SJCRH30 (cell line): ENCODE results near the gene CACUL1. TPM values are rescaled to one million over a fixed set of nuclear protein-coding genes. Genes with fewer than 3 reads are reported as not detected.
A peak's percentile ranks its signal among the peaks of the same experiment; 100 is the strongest.

Experiments
- DNase-seq, 2 experiments: peaks; one replicate each; pipeline ENCODE4 v3.0.0-alpha.2; 2015 to 2020
- H3K27ac ChIP-seq: fragments of 250-450 bp; sonication (Bioruptor Pico); 2 replicates; pipeline ENCODE4 v1.5.1; 2020; ENCODE audit warnings: mild to moderate bottlenecking, moderate library complexity
- H3K27me3 ChIP-seq: fragments of 250-450 bp; sonication (Bioruptor Pico); 2 replicates; pipeline ENCODE4 v1.5.1; 2020; ENCODE audit warnings: mild to moderate bottlenecking, moderate library complexity
- H3K36me3 ChIP-seq: fragments of 250-450 bp; sonication (Bioruptor Pico); 2 replicates; pipeline ENCODE4 v1.5.1; 2020; ENCODE audit warnings: mild to moderate bottlenecking, moderate library complexity
- H3K4me1 ChIP-seq: fragments of 250-450 bp; sonication (Bioruptor Pico); 2 replicates; pipeline ENCODE4 v1.5.1; 2020; ENCODE audit warnings: mild to moderate bottlenecking, moderate library complexity
- H3K4me3 ChIP-seq: fragments of 250-450 bp; sonication (Bioruptor Pico); 2 replicates; pipeline ENCODE4 v1.5.1; 2020; ENCODE audit warnings: mild to moderate bottlenecking, moderate library complexity
- H3K9me3 ChIP-seq: fragments of 250-450 bp; sonication (Bioruptor Pico); replicated peaks from 2 replicates; pipeline ENCODE4 v1.5.1; 2020; ENCODE audit warnings: mild to moderate bottlenecking, moderate library complexity
- total RNA-seq: library from RNA; depleted of rRNA; stranded (reverse); fragments of >200 nt; shearing (Covaris generic); gene quantifications from 2 replicates; pipeline ENCODE4 v1.2.3, GENCODE V29; 2014

CACUL1 gene
- total RNA-seq, 1 experiment from 2014 or later, result 52.7 TPM

DNA sequence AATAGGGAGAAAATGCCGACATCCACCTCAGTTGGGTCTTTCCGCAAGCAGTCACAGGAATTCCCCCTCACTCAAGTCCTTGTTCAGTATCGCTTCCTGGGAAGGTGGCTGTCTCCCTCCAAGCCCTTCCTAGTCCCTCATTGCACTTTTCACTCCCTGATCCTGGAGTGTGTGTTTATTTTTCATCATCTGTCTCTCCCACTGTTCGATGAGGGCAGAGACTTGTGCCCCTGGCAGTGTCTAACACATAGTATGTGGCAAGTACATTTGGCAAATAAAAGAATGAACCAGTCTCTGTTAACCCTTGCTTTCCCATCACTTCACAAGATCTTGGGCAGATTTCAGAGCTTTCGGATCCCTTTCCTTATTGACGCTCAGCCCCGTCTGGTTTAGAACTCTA, 24.0 kb upstream of the CACUL1 start:
- H3K36me3 ChIP-seq, result no peaks in the 10 kb centered on the region
- no peaks in the 10 kb centered on the region for H3K27me3 ChIP-seq
- H3K4me3 ChIP-seq, result no peak overlapping the region
- no peak for DNase-seq
- H3K9me3 ChIP-seq, result no peaks in the 10 kb centered on the region
- H3K4me1 ChIP-seq, result no peaks in the 10 kb centered on the region
- no peak overlapping the region for H3K27ac ChIP-seq

DNA sequence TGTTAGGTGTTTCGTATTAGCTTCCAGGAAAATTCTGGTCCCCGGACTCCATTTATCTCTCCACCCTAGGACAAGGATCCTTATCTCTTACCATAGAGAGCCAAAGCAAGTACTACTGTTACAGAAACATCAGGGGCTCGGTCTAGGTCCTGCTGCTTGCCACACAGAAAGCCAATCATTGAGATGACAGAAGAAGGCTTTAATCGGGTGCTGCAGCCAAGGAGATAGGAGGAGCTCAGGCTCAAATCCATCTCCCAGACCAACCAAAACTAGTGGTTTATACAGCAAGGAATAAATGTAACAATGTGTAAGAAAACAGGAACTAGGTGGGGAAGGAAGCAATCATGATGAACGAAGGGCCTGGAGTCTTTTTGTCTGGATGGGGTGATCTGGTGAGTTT, 22.2 kb upstream of the CACUL1 start:
- DNase-seq, result no peak

DNA sequence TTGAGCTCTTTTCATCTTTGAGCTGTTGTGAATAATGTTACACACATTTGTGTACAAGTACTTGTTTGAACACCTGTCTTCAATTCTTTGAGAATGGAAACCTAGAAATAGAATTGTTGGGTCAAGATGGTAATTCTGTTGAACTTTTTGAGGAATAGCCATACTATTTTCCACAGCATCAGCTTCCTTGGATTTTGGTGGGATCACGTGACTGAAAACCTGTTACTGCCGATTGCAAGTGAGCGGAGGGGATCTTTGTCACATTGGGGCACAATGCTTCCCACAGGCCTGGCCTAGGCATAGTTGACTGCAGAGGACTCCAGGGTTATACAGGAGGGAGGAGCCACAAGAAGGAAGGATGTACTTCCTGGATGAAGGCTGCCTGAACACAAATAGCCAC, 21.3 kb upstream of the CACUL1 start:
- no peak for DNase-seq
- Histone ChIP-seq H3K9me3 (no peaks in the 10 kb centered on the region), H3K27ac (no peak overlapping the region), H3K36me3 (no peaks in the 10 kb centered on the region), H3K4me1 (no peaks in the 10 kb centered on the region), H3K4me3 (no peak overlapping the region), H3K27me3 (no peaks in the 10 kb centered on the region)

More for the DNA sequence above, 22.2 kb upstream of the CACUL1 start:
- Histone ChIP-seq H3K36me3 (no peaks in the 10 kb centered on the region), H3K9me3 (no peaks in the 10 kb centered on the region), H3K4me3 (no peak overlapping the region), H3K27me3 (no peaks in the 10 kb centered on the region), H3K27ac (no peak overlapping the region), H3K4me1 (no peaks in the 10 kb centered on the region)

DNA sequence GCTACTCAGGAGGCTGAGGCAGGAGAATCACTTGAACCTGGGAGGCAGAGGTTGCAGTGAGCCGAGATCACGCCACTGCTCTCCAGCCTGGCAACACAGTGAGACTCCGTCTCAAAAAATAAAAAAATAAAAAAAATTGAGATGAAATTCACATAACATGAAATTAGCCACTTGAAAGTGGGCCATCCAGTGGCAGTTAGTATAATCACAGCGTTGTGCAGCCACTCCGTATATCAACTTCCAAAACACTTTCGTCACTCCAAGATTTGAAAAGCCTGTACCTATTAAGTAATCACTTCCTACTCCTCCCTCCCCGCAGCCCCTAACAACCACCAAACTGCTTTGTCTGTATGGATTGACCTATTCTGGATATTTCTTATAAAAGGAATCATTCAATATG, 20.7 kb upstream of the CACUL1 start:
- Histone ChIP-seq H3K4me1 (no peaks in the 10 kb centered on the region), H3K4me3 (no peak overlapping the region), H3K27me3 (no peaks in the 10 kb centered on the region), H3K36me3 (no peaks in the 10 kb centered on the region), H3K27ac (no peak overlapping the region), H3K9me3 (no peaks in the 10 kb centered on the region)
- DNase-seq, result no peak

DNA sequence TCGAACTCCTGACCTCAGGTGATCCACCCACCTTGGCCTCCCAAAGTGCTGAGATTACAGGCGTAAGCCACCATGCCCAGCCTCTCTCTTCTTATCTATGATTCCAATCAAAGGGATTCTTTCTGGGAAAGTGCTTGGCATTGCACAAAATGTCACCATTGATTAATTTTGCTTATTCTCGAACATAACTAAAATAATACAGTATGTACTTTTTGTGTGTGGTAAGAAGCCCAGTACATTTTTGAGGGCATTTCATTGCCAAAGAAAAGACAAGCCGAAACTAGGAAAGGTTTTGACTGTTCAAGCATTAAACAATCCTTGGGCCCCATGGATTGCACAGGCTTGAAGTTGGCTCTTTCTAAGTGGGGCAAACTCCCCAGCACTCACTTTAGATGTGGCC, 18.3 kb upstream of the CACUL1 start:
- H3K36me3 ChIP-seq, result no peaks in the 10 kb centered on the region
- no peak for DNase-seq
- H3K27ac ChIP-seq, result no peak overlapping the region
- H3K9me3 ChIP-seq, result no peaks in the 10 kb centered on the region
- no peaks in the 10 kb centered on the region for H3K4me1 ChIP-seq
- H3K27me3 ChIP-seq, result no peaks in the 10 kb centered on the region
- H3K4me3 ChIP-seq, result no peak overlapping the region

DNA sequence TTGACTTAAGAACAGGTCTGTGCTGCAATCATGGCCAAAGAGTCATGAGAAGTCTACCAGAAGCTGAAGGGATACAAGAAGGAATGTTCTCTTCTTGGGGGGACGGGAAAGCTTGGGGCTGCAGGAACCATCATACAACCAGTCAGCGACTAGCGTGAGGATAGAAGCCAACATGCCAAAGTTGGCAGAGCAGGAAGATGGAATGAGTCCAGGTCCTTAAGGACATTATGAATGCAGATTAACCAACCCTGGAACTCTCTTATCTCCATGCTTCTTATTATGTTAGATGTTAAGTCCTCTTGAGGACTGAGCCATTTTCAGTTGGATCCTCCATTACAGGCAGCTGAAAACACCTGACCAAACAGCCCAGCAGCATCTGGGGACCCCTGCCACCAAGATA, 17.2 kb upstream of the CACUL1 start:
- no peaks in the 10 kb centered on the region for H3K36me3 ChIP-seq

DNA sequence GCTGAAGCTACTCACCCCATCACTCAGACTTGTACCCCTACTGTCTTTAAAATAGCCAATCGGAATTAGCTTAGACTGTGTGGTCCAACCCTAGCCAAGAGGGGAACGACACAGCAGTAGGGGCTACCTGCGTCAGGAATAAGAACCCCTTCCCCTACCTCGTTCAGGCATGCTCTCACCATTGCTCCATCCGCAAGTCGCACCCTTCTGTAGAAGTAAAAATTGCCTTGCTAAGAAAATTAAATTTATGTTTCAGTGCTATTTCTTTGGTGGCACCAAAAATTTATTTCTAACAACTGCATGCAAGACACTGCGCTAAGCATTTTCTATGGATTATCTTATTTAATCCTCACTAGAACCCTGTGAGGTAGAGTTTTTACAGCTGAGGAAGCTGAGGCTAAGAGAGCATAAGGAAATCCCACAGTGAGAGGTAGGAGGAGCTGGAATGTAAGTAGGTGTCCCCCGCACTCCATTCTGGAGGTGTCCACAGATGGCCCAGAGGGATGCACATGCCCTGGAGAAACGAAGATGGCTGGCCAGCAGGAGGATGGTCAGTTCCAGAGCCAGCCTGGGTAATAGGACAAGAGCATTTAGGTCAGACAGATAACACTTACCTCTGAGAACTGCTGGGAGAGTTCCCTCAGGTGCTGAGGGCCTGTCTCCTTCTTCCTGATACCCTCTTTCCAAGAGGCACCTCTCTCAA, 15.3 kb upstream of the CACUL1 start:
- Histone ChIP-seq H3K4me3 (no peak overlapping the region), H3K4me1 (no peaks in the 10 kb centered on the region), H3K36me3 (no peaks in the 10 kb centered on the region), H3K9me3 (no peaks in the 10 kb centered on the region), H3K27me3 (no peaks in the 10 kb centered on the region), H3K27ac (no peak overlapping the region)
- DNase-seq, result no peak

More for the DNA sequence above, 17.2 kb upstream of the CACUL1 start:
- H3K4me1 ChIP-seq, result no peaks in the 10 kb centered on the region
- H3K4me3 ChIP-seq, result no peak overlapping the region
- H3K27ac ChIP-seq, result no peak overlapping the region
- no peaks in the 10 kb centered on the region for H3K9me3 ChIP-seq
- no peaks in the 10 kb centered on the region for H3K27me3 ChIP-seq
- no peak for DNase-seq

DNA sequence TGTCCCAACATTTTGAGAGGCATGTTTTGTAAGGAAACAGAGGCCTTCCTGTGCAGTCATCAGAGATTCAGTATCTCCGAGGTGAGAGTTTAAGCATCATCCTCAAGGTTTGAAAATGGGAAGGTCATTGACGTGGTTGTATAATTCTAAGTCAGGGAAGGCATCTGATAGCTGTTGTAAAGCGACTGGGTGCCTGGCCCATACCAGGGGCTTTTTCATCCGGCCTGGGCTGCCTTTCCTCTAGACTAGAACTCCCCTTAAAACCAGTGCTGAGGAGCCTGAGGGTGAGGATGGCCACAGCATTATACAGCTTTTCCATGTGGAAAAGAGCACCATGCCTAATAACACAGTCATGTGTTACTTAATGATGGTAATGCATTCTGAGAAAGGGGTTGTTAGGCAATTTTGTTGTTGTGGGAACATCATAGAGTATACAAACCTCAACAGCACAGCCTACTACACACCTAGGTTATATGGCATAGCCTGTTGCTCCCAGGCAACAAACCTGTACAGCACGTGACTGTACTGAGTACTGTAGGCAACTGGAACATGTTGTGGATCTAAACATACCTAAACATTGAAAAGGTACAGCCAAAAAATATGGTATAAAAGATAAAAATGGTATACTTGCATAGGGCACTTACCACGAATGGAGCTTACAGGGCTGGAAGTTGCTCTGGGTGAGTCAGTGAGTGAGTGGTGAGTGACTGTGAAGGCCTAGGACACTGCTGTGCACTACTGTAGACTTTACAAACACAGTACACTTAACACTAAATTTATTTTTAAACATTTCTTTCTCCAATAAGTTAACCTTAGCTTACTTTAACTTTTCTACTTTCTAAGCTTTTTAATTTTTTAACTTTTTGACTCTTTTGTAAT, 13.5 kb upstream of the CACUL1 start:
- no peaks in the 10 kb centered on the region for H3K4me1 ChIP-seq
- DNase-seq, result no peak
- no peaks in the 10 kb centered on the region for H3K9me3 ChIP-seq
- no peaks in the 10 kb centered on the region for H3K27me3 ChIP-seq
- no peaks in the 10 kb centered on the region for H3K36me3 ChIP-seq
- no peak overlapping the region for H3K4me3 ChIP-seq
- no peak overlapping the region for H3K27ac ChIP-seq

DNA sequence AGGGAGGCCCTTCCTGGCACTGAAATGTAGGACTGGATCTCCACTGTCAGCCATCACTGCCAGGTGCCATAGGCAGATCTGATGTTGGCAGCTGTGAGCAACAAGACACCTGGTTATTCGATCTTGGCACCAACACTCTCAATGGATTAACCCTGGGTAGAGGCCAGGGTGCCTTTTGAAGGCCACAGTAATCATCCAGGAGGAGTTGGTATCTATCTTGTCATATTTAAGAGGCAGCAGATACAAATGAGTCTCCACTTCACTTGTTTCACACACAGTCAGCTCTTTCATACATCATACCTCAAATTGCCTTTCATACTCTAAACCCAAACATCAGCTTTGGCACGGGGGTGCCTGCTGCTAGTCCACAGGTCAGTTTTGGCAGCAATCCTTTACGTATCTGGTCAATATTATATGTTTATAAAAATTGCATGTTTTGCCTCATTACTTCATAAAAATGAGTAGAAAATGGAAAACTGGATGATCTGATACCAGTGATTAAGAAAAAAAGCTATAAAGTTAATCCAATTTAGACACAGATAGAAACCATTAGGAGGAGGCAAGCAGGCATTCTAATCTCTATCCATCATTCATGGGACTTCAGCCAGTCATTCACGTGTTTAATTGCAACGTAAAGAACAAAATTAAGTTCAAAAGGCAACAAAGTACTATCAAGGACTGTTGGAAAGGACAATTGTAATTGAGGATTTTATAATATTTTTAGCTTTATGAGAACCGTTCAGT, 12.7 kb upstream of the CACUL1 start:
- H3K4me3 ChIP-seq, result no peak overlapping the region
- no peak for DNase-seq

DNA sequence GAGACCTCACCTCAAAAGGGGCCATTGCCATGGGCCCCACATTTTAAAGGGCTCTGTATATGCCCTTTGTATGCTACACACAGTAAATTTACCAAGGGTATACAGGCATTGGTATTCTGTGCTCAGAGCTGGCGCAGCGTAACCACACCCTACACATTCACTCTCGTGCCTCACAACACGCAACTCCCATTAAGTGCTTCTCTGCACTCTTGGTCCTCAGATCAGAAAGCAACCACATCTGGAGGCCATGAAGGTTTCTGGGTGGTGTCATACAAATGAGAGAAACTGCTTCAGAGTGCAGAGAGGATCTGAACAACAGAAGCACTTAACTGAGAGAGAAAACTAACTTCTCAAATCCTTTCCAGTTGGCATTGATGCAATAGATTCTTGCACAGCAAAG, 9.4 kb upstream of the CACUL1 start:
- Histone ChIP-seq H3K4me1 (no peaks in the 10 kb centered on the region), H3K4me3 (no peak overlapping the region), H3K27ac (no peak overlapping the region), H3K36me3 (no peaks in the 10 kb centered on the region), H3K27me3 (peaks cover 2% of the 10 kb centered on the region; the same call in 1 of the 2 replicates), H3K9me3 (no peaks in the 10 kb centered on the region)
- no peak for DNase-seq

More for the DNA sequence above, 12.7 kb upstream of the CACUL1 start:
- Histone ChIP-seq H3K4me1 (no peaks in the 10 kb centered on the region), H3K27ac (no peak overlapping the region), H3K36me3 (no peaks in the 10 kb centered on the region), H3K27me3 (no peaks in the 10 kb centered on the region), H3K9me3 (no peaks in the 10 kb centered on the region)

DNA sequence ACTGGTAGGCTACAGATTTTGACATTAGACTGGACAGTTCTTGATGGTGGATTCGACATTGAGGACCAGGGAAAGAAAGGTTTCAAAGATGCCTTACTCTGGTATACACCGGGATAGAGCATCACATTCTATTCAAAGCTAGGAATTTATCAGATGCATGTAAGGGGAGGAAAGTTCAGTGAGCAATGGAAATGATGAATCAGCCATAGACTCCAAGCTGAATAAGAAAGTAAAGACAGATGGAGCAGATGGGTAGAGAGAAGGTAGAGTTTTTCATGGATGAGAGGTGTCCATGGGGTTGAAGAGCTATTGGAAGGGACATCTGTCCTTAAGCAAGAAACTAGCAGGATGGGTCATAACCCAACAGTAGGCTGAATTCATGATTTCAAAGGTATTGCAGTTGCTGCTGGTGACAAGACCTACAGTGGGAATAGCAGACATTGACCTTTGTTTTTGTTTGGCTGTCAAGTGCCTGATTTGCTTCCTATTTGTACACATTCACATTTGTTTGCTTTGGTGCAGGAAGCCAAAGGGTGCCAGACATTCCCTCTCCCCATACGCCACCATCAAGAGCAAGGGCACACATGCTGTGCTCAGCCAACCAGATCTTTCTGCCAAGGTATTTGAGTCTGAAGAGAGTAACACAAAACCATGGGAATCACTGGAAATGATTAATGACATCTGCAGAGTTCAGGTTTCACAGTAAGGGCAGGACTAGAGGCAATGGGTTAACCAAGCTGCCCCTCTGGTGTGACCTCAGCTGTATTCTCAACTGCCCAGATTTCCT, 8.6 kb upstream of the CACUL1 start:
- Histone ChIP-seq H3K4me3 (no peak overlapping the region), H3K36me3 (no peaks in the 10 kb centered on the region)
- no peak for DNase-seq

DNA sequence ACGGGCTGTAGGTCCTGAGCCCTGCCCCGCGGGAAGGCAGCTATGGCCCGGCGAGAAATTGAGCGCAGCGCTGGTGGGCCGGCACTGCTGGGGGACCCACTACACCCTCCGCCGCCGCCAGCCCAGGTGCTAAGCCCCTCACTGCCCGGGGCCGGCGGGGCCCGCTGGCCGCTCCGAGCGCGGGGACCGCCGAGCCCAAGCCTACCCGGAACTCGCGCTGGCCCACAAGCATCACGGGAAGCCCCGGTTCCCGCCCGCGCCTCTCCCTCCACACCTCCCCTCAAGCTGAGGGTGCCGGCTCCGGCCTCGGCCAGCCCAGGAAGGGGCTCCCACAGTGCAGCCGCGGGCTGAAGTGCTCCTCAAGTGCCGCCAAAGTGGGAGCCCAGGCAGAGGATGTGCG, 5.5 kb upstream of the CACUL1 start:
- H3K27me3 ChIP-seq, result peaks cover 2% of the 10 kb centered on the region; the same call in 1 of the 2 replicates
- H3K36me3 ChIP-seq, result no peaks in the 10 kb centered on the region
- H3K4me3 ChIP-seq, result no peak overlapping the region
- no peaks in the 10 kb centered on the region for H3K9me3 ChIP-seq
- no peak for DNase-seq
- H3K4me1 ChIP-seq, result no peaks in the 10 kb centered on the region
- no peak overlapping the region for H3K27ac ChIP-seq

More for the DNA sequence above, 8.6 kb upstream of the CACUL1 start:
- H3K27me3 ChIP-seq, result peaks cover 2% of the 10 kb centered on the region; the same call in 1 of the 2 replicates
- no peaks in the 10 kb centered on the region for H3K9me3 ChIP-seq
- H3K27ac ChIP-seq, result no peak overlapping the region
- H3K4me1 ChIP-seq, result no peaks in the 10 kb centered on the region

DNA sequence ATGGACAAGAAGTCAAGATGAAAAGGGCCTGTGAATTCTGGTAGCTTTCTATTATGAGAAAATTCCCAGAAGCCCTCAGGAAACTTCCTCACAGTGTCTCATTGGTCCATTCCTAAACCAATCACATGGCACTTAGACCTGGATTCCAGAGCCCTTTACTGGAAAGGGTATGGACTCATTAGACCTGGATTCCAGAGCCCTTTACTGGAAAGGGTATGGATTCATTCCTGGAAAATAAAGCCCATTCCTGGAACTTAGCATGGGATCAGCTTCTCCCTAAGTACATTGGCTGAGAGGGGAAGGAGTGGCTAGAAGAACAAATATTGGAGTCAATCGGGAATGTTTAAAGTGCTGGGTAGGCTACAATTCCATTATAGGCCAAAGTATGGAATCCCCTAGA, 3.7 kb upstream of the CACUL1 start:
- no peak overlapping the region for H3K4me3 ChIP-seq
- no peaks in the 10 kb centered on the region for H3K4me1 ChIP-seq
- no peaks in the 10 kb centered on the region for H3K36me3 ChIP-seq
- no peak overlapping the region for H3K27ac ChIP-seq
- H3K9me3 ChIP-seq, result no peaks in the 10 kb centered on the region
- H3K27me3 ChIP-seq, result peaks cover 2% of the 10 kb centered on the region; the same call in 1 of the 2 replicates
- no peak for DNase-seq

DNA sequence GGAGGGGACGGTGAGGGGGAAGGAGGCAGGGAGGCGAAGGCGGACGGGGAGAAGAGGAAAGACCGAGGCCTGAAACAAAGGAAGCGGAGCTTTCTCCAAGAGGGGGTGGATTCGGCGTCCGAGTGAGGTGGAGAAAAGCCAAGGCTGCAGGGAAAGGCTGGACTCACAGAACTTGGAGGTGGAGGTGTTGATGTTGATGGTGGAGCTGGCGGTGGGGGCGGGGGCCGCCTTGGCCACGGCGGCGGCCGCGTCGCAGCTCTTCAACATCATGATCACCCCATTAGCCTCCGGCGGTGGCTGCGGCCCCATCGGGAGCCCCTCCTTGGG, 578 bp downstream of the CACUL1 start:
- peak in 1 of 2 experiments; percentile 61 for DNase-seq
- no peaks in the 10 kb centered on the region for H3K27me3 ChIP-seq
- H3K4me3 ChIP-seq, result peak overlapping the region; percentile 94
- no peaks in the 10 kb centered on the region for H3K9me3 ChIP-seq
- no peaks in the 10 kb centered on the region for H3K36me3 ChIP-seq
- H3K27ac ChIP-seq, result peak overlapping the region; percentile 74
- peaks cover 8% of the 10 kb centered on the region for H3K4me1 ChIP-seq
